Activated T-helper 1 cell treated with anti-CD3 and anti-CD28 coated beads, Interleukin-2, amount 50 U/mL, for 16 hours (primary cell): ENCODE measurements around the gene XRCC5.
"Not testable (repeated sequence)": the region's sequence is repeated elsewhere in the genome, so short reads cannot be mapped to it uniquely, and the experiment has no call there.

ENCODE experiments used
- DNase-seq, 2 donors: peaks; one replicate each; pipeline ENCODE4 v3.0.0-alpha.2; 2020; ENCODE audit warnings: low read depth in 1 of 2, low spot score in 1 of 2

The XRCC5 gene

DNA sequence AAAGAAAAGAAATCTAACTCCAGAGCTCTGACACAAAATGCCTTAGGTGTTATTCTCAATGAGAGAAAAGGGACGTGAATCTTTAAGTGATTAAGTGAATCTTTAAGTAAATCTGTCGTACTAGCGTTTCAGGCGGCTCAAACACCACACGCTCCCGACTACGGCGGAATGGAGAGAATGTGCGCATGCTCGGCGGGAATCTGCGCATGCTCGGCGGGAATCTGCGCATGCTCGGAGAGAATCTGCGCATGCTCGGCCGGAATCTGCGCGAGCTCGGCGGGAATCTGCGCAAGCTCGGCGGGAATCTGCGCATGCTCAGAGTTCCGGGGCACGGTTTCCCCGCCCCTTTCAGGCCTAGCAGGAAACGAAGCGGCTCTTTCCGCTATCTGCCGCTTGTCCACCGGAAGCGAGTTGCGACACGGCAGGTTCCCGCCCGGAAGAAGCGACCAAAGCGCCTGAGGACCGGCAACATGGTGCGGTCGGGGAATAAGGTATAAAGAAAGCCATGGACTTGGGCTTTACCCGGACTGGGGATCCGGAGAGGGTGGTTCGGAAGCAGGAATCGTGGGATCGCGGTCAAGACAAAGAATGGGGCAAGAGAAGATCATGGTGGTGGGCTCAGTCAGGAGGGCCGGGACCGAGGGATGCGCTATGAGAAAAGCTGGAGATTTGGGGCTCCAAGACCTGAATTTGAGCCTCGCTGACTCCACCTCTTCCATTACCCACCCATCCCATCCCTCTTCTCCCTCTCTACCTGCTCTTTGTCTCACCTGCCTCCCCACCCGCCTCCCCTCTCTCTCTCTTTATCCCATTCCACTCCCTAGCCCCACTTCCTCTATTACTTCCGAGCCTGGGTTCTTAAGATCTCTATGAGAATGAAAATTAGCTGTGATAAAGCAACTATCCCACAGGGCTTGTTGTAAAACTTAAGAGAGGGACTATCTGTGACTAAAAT, at the start of gene XRCC5:
XRCC5 (plus strand) TSS at position 382 of the 955 bp plus-strand sequence; CDS start at position 471, 89 bp downstream.
- DNase-seq, result peak; percentile 96 to 97

DNA sequence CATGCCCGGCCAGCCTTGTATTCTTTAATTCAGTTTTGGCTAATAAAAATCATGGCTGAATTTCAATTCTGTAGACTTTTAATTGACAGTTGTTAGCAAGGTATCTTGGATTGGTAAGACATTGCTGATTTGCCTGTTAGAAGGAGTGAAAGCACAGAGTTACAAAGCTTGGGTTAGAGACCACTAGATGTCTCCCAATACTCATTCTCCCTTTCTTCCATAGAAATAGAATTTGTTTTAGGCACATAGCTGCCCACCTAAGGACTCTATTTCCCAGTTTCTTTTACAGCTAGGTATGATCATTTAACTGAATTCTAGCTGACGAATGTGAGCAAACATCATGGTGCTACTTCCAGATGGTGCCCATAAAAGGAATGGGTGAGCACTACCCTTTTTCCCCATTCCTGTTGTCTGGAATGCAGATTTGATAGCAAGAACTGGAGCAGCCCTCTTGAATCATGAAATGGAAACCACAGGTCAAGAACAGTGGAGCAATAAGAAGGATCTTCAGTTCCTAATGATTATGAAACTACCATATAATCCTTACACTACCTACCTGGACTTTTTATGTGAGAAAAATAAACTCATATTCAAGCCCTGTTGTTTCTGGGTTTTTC, 45.0 kb upstream of the XRCC5 start:
- DNase-seq, result no peak

DNA sequence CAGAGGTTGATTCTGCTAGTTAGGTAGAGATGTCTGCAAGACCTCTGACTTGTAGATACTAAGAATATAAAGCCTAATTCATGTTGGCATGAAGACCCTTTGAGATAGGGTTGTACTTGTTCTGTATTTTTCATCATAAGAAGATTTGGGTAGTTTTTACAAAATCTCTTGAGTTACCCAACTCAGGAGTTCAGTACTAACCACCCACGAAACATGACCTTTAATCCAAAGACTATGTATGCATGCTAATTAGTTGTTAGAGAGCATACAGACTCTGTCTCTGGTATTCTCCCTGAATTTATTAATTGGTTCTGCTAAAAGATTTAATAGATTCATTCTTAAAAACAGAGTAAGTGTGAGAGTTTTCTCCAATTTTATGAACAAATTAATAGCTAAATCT, 44.5 kb upstream of the XRCC5 start:
- no peak for DNase-seq

DNA sequence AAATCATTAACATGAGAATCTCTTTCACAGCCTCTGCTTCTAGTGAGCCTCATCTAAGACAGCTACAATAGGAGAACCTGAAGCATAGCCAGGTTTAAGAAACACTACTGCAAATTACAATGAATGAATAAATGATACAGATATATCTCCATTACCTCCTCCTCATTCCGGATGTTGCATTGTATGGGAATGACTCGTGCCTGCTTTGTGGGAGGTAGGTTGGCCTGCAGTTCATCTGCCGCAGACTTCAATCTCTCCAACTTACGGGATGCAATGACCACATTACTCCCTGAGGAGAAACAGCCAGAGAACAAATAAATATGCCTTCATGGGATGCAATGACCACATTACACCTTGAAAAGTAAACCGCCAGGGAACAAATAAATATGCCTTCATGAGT, 42.9 kb upstream of the XRCC5 start:
- no peak for DNase-seq

DNA sequence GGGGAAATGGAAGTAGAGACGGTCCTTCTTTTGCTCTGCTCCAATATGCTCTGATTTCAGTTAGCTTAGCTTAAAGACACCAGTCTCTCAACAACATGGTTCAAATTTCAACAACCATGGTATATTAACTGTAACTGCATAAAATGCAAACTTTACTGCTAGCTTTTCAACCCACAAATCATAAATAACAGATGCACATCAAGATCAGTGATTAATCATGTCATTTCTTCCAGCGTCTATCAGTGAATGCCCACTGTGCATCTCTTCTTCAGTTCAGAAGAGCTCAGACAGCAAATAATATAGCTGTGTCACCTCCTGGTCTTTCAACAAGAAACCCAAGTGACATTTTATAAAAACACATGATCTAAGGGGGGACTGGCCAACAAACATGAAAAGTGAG, 40.1 kb upstream of the XRCC5 start:
- DNase-seq, result no peak

DNA sequence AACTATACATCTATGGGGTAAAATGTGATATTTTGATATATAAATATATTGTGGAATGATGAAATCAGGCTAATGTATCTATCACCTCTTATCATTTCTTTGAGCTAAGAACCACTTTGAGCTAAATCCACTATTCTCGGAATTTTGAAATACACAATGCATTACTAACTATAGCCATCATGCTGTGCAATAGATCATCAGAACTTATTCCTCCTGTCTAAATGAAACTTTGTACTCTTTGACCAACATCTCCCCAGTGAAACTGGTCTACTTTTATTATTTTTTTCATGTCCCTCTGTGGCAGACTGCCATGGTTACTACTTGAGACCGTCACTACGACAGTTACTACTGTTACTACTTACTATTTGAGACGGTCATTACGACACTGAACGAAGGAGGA, 39.0 kb upstream of the XRCC5 start:
- no peak for DNase-seq

DNA sequence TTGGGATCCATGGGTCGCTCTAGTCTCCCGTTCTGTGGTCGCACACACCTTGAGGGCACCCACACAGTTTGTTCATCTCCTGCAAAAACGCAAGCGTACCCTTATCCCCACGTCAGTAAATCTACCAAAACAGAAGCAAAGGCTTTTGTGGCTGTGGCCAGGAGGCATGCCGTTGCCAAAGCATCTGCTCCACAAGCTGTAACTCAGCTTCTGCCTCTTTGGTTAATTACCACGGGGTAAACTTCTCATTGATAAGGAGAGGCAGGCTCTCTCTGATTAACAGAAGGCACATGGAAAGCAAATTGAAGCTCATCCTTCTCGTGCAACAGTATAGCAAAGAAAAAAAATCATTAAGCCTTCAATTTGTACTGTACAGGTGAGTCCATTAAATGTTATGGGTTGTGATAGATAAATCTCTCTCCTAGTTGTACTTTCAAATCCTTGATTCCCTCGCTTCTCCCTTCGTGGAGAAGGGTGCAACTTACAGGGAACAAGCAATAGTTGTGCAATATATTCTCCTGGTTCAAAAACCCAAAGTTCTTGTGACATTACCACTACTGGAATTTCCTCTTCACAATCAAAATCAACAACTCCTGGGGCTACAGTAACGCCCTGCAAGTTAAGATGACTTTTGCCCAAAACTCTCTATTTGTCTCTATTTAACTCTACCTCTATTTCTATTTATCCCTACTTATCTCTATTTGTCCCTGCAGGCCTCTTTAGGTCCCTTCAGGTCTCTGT, 37.9 kb upstream of the XRCC5 start:
- DNase-seq, result no peak

DNA sequence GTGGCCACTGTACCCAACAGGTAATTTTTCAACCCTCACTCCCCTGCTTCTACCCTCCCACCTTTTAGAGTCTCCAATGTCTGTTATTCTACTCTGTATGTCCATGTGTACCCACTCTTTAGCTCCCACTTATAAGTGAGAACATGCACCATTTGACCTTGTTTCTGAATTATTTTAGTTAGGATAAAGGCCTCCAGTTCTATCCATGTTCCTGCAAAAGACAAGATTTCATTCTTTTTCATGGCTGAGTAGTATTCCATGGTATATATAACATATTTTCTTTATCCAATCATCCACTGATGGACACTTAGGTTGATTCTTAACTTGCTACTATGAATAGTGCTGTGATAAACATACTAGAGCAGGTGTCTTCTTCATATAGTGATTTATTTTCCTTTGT, 36.7 kb upstream of the XRCC5 start:
- no peak for DNase-seq

DNA sequence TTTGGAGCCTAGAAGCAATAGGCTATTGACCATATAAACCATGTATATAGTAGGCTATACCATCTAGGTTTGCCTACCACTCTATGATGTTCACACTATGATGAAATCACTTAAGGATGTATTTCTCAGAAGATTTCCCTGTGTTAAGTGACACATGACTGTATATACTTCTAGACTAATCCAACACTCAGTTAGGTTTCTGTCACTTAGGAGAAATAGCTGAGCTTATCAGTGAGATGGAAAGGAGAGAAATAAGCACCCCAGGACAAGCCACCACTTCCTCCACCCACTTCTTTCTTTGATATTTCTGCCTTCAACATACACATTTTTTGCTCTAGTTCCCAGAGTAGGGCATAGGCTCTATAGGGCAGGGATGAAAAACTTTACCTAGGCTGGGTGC, 35.4 kb upstream of the XRCC5 start:
- no peak for DNase-seq

DNA sequence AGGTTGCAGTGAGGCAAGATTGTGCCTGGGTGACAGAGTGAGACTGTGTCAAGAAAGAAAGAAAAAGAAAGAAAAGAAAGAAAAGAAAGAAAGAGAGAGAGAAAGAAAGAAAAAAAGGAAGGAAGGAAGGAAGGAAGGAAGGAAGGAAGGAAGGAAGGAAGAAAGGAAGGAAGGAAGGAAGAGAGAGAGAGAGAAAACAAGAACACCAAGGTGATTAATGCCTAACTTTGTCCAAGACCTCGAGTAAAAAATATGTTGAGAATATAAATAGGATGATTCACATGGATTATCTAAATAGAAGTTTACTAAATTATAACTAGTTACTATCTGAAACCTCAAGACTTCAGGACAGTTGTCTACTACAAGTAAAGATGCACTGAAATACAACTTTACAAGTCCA, 34.8 kb upstream of the XRCC5 start:
- no peak for DNase-seq

DNA sequence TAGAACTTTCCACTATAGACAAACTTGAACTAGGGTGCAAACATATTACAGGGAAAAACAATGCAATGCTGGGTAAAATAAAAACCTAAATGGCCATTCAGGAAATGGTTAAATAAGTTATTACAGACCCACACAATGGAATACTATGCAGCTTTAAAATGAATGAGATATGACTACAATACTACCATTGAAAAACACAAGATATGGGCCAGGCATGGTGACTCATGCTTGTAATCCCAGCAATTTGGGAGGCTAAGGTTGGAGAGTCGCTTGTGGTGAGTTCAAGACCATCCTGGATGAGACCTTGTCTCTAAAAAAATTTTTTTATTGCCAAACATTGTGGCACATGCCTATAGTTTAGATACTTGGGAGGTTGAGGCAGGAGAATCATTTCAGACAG, 34.4 kb upstream of the XRCC5 start:
- DNase-seq, result no peak

DNA sequence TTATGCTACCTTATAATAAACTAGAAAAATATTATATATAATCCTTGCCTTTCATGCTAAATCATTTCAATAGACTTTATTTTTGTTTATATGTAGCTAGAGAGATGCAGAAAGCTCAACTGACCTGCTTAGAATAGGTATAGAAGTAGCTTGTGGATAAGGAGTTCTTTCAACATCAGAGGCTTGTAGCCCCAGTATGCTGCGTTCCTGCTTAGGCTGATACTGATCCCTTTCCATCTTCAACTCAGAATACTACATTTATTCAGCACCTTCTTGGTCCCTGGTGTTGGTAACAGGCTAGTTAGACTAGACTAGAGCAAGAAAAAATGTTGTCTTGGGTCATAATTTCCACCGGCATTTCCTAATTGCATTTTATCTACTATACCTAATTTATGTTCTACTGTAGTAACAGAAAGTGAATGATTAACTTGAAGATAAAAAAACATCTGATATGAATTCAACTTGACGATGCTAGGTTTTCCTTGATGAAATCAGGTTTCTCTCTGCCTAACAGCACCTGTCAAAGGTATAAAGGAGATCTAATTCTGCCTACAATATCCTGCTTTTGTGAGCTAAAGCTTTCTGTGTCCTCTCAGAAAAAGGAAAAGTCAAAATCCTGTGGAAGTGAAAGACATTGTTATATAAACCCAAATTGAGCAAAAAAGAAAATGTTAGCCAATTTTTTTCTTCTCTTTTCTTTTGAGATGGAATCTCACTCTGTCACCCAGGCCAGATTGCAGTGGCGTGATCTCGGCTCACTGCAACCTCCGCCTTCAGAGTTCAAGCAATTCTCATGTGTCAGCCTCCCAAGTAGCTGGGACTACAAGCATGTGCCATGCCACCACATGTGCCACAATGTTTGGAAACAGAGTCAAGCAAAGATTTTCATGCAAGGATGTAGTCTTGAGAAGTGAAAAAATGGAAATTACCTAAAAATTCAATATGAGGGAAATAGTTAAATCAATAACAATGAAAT, 33.4 kb upstream of the XRCC5 start:
- no peak for DNase-seq

DNA sequence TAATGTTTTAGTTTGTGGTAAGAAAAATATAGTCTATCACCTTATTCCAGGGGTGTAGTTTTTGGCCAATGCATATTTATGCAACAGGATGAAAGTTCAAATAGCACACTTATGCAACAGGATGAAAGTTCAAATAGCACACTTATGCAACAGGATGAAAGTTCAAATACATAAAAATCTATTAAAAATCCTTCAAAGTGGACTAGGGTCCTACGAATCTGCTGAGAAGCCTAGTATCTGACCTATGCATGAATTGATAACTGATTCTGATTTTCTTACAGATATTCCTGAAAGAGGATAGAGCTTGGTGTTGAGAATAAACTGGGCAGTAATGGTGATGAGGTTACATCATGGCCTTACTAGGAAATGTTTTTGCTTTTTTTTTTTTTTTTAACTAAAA, 30.4 kb upstream of the XRCC5 start:
- DNase-seq, result no peak

DNA sequence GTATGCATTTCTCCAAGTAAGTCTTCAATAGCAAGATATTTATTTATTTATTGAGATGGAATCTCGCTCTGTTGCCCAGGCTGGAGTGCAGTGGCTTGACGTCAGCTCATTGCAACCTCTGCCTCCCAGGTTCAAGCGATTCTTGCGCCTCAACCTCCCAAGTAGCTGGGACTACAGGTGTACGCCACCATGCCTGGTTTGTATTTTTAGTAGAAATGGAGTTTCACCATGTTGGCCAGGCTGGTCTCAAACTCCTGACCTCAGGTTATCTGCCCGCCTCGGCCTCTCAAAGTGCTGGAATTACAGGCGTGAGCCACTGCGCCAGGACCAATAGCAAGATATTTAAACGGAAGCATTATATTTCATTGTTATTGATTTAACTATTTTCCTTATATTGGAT, 29.1 kb upstream of the XRCC5 start:
- DNase-seq, result not testable (repeated sequence)

DNA sequence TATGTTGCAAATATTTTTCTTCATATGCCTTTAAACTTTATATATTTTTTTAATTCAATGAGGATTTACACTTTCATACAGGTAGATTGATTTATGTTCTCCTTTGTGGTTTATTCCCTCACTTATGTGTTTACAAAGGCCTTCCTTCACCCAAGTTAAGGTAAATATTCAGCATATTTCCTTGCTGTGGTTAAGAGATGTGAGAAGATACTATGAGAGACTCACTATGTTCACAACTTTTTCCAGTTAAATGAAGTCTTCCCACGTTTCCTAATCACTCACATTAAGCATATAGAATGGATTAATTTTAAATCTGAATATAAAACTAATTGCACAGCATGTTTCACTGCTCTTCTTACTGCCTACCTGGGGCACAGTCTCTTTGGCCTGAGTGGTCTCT, 28.1 kb upstream of the XRCC5 start:
- no peak for DNase-seq

DNA sequence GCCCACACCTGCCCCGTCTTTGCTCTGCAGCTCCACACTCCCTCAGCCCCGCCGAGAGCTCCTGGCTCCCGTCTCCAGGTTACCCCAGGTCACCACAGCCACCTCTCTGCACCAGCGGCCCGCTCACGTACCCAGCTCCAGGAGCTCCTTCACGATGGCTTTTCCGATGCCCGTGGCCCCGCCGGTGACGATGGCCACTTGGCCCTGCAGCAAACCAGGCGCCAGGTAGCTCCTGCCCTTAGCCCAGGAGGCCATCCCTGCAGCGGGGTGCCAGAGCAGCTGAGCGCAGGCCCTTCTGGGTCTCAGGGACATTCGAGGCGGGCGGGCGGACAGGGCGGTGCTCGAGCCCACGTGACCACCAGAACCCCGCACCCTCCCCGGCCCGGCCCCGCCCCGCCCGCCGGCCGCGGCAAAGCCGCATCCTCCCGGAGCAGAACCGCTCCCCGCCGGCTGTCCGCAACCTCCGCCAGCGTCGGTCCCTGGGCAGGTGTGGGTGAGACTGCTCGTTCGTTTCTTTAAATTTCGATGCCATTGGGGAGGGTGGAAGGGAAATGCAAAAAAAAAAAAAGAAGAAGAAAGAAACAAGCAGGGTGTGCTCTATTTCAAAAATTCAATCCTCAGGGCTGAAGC, 27.5 kb upstream of the XRCC5 start, which contains the start of the genes PECR and TMEM169:
PECR (minus strand) TSS at position 323 of the 630 bp plus-strand sequence; CDS start at position 255, 68 bp downstream.
TMEM169 (plus strand) TSS at position 433 of the 630 bp plus-strand sequence. CDS start 14,045 bp downstream, outside the sequence.
- DNase-seq, result peak; percentile 54 to 66

DNA sequence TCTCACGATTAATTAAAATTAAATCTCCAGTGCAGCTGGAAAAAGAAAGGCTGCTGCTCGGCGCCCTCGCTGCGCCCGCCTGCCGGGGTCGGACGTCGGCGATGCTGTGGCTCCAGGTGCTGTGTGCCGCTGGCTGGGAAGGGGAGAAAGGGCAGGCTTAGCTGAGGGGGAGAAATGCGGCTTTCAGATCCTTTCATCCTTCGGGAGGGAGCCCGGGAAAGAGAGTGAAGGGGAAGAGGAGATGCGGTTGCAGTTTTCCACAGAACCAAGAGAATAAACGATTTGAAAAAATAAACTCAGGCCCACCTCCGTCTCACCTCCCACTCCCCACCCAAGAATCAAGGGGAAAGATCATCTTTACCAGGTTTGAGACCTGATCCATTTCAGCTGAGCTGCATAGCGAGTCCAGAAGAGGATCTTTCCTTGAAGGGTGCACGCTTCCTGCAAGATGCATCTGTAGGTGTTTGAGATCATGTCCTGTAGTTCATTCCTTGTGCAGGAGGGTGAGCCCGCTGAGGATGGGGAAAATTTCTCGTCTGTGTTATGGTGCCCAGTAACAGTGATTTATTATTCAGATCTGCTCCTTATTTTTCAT, 26.9 kb upstream of the XRCC5 start:
- DNase-seq, result no peak

DNA sequence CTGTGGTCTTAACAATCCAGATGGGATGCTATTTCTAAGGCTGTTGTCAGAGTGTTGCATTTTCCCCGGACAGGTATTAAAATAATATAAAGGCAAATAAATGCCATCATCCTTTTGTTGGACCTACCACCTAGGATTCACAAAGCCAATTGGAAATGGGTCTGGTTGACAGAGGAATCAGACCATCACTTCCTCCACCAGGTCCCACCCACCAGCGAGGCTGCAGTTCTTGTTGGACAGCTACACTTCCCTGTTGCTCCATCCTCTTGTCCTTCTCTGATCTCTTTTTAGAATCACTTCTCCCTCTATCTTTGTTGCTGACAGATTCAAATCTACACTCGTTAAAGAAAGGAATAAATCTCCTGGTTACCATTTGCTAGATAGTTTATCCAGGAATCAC, 26.3 kb upstream of the XRCC5 start:
- DNase-seq, result no peak

DNA sequence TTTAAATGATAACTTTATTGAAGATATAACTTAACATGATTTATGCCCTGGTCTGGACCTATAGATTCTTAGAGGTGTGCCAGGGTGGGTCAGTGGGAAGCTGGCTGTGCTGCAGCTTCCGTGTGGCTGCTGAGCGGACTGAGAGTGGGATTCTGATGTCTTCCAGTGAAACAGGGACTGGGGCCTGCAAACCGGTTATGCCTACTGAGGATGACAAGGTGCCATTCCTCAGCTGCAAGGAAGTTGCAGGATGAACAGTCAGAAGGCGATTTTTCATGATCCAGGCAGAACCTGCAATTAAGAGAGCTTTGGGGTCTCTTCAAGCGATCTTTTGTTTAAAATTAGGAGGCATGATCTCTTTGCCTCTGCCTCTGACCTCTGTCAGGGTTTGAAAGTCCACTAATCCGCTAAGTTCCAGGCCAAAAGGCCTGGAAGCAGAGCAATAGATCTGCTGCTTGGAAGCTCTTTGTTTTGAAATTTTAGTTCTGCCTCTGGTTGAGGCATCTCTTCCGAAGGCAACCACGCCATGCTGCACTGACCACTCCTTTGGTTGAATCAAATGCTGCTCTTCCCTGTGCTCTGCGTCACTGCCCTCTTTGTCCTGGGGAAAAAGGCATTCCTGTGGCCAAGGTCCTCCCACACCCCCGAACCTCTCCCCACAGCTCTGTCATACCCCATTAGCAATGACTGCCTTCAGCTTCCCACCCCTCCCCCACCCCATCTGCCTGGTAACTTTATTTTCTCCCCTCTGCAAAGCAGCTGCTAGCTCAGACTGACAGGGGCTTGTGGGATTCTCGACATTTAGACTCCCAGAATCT, 25.5 kb upstream of the XRCC5 start:
- DNase-seq, result no peak
